ENCODE measurements around the gene NDEL1.

DNA sequence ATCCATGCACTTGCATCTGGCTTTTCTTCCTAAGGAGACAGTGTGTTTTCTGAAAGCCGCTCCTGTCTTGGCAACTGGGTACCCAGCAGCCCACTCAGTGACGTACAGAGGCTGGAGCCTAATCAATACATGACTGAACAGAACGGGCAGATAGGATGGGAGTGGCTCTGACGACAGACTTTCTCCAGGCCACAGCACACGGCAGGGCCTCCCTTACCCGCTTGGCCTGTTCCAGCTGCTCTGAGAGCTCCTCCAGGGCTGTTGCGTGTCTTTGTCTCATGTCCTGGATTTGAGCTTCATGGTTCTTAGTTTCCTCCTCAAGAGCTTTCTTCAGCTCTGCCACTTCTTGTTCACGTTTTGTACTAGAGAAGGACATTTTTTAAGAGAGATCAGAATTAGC, 64.9 kb downstream of the NDEL1 start:
- no peak for TF ChIP-seq CTCF (IDR thresholded peaks at IDR 0.05)
- no peak for TF ChIP-seq ZFX (IDR thresholded peaks at IDR 0.05; ENCODE audit: borderline replicate concordance)

All from 22Rv1 (cell line).